Panc1 (cell line): Measurements from ENCODE around the gene FMNL3. TPM values are rescaled to one million over a fixed set of nuclear protein-coding genes. Genes with fewer than 3 reads are reported as not detected.
A peak's percentile ranks its signal among the peaks of the same experiment; 100 is the strongest.

Experiments used
- ATAC-seq: fragments of 200-7000 bp; cut with Tn5 transposase; 2 replicates; pipeline ENCODE4 v1.9.1; 2020; ENCODE audit warnings: mild to moderate bottlenecking, moderate library complexity
- BruUV-seq: library from RNA; stranded (reverse); fragments of 400-500 nt; replicated peaks from 2 replicates; lab custom pipeline; 2021; lab: Mats Ljungman, UMichigan
- CTCF ChIA-PET: fragments of 300-600 bp; sonication (Branson Sonifier 250); formaldehyde crosslinking; loops from one replicate; lab custom pipeline; 2022; ENCODE audit warnings: antibody characterized with exemption; lab: Charles Lee
- POLR2A ChIA-PET: fragments of 300-600 bp; sonication (Branson Sonifier 250); formaldehyde crosslinking; loops from one replicate; lab custom pipeline; 2022; ENCODE audit warnings: antibody characterized with exemption; lab: Charles Lee
- DNase-seq: peaks from one replicate; pipeline ENCODE4 v3.0.0-alpha.2; 2010; ENCODE audit warnings: low read depth, low spot score
- H3K27ac ChIP-seq: 2 replicates; pipeline ENCODE4 v1.5.1; 2011; ENCODE audit warnings: mild to moderate bottlenecking, low read length, inconsistent platforms
- H3K27me3 ChIP-seq: fragments of 200-500 bp; sonication (Bioruptor generic); 2 replicates; pipeline ENCODE4 v1.6.0; 2014; ENCODE audit warnings: low read length, inconsistent platforms; ENCODE audit not compliant: control insufficient read depth, insufficient read depth
- H3K36me3 ChIP-seq: fragments of 200-500 bp; sonication (Bioruptor generic); 2 replicates; pipeline ENCODE4 v1.5.1; 2014; ENCODE audit warnings: inconsistent platforms, mild to moderate bottlenecking, low read length, moderate library complexity; ENCODE audit not compliant: control insufficient read depth, insufficient read depth
- H3K4me1 ChIP-seq: 2 replicates; pipeline ENCODE4 v1.5.1; 2011; ENCODE audit warnings: inconsistent platforms, mild to moderate bottlenecking, low read length, moderate library complexity; ENCODE audit not compliant: control insufficient read depth, insufficient read depth
- H3K4me3 ChIP-seq, 2 experiments: 2 replicates each; pipeline ENCODE4 v1.5.1; 2011 to 2012; ENCODE audit warnings: low read depth in 2 of 2, low read length in 2 of 2, mild to moderate bottlenecking in 2 of 2, inconsistent platforms in 1 of 2, moderate library complexity in 1 of 2
- H3K9me3 ChIP-seq: fragments of 200-500 bp; sonication (Bioruptor generic); 2 replicates; pipeline ENCODE4 v1.5.1; 2014; ENCODE audit warnings: low read depth, mild to moderate bottlenecking, inconsistent platforms, low read length, moderate library complexity; ENCODE audit not compliant: control insufficient read depth, insufficient read depth
- POLR2AphosphoS5 ChIP-seq: IDR thresholded peaks from 2 replicates; pipeline ENCODE4 v1.6.1; 2012; ENCODE audit warnings: mild to moderate bottlenecking, low read depth, low read length, moderate library complexity
- SIN3A ChIP-seq: IDR thresholded peaks from 2 replicates; pipeline ENCODE4 v1.6.1; 2012; ENCODE audit warnings: low read depth, mild to moderate bottlenecking, low read length, moderate library complexity, borderline replicate concordance; ENCODE audit not compliant: insufficient read depth
- TCF7L2 ChIP-seq: IDR thresholded peaks from 2 replicates; pipeline ENCODE4 v1.6.1; 2011; ENCODE audit warnings: mild to moderate bottlenecking, low read depth, low read length, inconsistent platforms
- in situ Hi-C: cut with HindIII; loops from 2 replicates; pipeline ENCODE4 v1.10.0; 2016; ENCODE audit warnings: low sequenced_read_pairs, low pct_unique_long_range_greater_than_20kb
- intact Hi-C: fragments of 100-400 bp; cut with micrococcal nuclease; formaldehyde crosslinking; loops from one replicate; pipeline ENCODE4 v1.10.0; 2022; ENCODE audit not compliant: unreplicated experiment
- total RNA-seq: library from RNA; stranded (reverse); gene quantifications from one replicate; pipeline ENCODE4 v1.2.1, GENCODE V29; 2021; ENCODE audit not compliant: unreplicated experiment
- TF ChIP-seq, protein P1 (sequence below): fragments of 450-650 bp; IDR thresholded peaks from 2 replicates; pipeline ENCODE4 v1.5.1; 2017; ENCODE audit warnings: mild to moderate bottlenecking
- TF ChIP-seq, protein P2 (sequence below), 2 experiments: IDR thresholded peaks; 2 replicates each; pipeline ENCODE4 v1.6.1; 2011 to 2012; ENCODE audit warnings: low read depth in 2 of 2, control low read depth in 1 of 2, low read length in 1 of 2, mild to moderate bottlenecking in 1 of 2, moderate library complexity in 1 of 2; ENCODE audit not compliant: insufficient read depth in 1 of 2

FMNL3 gene
- total RNA-seq, 1 experiment from 2014 or later: 25.7 TPM

DNA sequence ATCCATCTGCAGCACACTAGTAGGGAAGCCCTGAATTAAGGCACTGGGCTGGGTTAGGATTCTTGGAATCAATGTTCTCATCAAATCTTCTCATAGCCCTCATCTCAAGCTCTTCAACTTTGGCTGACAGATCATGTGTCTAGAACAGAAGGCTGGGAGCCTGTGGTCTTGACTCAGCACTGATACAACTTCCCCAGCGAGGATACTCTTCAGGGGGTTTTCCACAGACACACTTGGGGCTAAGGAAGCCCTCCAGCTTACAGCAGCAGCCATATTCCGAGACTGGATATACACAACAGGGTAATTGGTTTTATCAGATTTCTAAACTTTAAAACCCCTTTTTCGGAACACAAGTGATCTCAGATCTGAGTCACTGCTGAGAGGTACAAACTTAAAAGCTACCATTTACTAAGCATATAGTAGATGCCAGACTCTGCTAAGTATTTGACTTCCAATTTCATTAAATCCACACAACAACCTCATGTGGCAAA lies 3.5 kb downstream of the FMNL3 start:
- Histone ChIP-seq H3K36me3 (no peaks in the 10 kb centered on the region), H3K4me3 (no peak overlapping the region), H3K9me3 (no peaks in the 10 kb centered on the region), H3K27ac (no peak overlapping the region), H3K27me3 (no peaks in the 10 kb centered on the region), H3K4me1 (peaks cover 16% of the 10 kb centered on the region)
- in situ Hi-C loops: no loop called here
- no peak for TF ChIP-seq POLR2AphosphoS5
- no peak for TF ChIP-seq TCF7L2
- no peak for TF ChIP-seq SIN3A
- TF ChIP-seq, protein P1, sequence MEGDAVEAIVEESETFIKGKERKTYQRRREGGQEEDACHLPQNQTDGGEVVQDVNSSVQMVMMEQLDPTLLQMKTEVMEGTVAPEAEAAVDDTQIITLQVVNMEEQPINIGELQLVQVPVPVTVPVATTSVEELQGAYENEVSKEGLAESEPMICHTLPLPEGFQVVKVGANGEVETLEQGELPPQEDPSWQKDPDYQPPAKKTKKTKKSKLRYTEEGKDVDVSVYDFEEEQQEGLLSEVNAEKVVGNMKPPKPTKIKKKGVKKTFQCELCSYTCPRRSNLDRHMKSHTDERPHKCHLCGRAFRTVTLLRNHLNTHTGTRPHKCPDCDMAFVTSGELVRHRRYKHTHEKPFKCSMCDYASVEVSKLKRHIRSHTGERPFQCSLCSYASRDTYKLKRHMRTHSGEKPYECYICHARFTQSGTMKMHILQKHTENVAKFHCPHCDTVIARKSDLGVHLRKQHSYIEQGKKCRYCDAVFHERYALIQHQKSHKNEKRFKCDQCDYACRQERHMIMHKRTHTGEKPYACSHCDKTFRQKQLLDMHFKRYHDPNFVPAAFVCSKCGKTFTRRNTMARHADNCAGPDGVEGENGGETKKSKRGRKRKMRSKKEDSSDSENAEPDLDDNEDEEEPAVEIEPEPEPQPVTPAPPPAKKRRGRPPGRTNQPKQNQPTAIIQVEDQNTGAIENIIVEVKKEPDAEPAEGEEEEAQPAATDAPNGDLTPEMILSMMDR: no peak
- TF ChIP-seq, protein P2, sequence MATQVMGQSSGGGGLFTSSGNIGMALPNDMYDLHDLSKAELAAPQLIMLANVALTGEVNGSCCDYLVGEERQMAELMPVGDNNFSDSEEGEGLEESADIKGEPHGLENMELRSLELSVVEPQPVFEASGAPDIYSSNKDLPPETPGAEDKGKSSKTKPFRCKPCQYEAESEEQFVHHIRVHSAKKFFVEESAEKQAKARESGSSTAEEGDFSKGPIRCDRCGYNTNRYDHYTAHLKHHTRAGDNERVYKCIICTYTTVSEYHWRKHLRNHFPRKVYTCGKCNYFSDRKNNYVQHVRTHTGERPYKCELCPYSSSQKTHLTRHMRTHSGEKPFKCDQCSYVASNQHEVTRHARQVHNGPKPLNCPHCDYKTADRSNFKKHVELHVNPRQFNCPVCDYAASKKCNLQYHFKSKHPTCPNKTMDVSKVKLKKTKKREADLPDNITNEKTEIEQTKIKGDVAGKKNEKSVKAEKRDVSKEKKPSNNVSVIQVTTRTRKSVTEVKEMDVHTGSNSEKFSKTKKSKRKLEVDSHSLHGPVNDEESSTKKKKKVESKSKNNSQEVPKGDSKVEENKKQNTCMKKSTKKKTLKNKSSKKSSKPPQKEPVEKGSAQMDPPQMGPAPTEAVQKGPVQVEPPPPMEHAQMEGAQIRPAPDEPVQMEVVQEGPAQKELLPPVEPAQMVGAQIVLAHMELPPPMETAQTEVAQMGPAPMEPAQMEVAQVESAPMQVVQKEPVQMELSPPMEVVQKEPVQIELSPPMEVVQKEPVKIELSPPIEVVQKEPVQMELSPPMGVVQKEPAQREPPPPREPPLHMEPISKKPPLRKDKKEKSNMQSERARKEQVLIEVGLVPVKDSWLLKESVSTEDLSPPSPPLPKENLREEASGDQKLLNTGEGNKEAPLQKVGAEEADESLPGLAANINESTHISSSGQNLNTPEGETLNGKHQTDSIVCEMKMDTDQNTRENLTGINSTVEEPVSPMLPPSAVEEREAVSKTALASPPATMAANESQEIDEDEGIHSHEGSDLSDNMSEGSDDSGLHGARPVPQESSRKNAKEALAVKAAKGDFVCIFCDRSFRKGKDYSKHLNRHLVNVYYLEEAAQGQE (IDR thresholded peaks at IDR 0.05; ENCODE audit: insufficient read depth in 1 of 2, low read depth in 2 of 2, low read length in 1 of 2): no peak
- no TSS peak for BruUV-seq
- DNase-seq (no peak), ATAC-seq (no peak)
- intact Hi-C loops: no loop called here
- ChIA-PET POLR2A (interaction anchor here (0.6 kb wide), 1 partner anchor 11 kb away, joined by 4 read pairs; no protein-coding TSS in a partner anchor), CTCF (interaction anchor here (1.2 kb wide), 1 partner anchor 38 kb away, joined by 3 read pairs; the partner anchor contains the start of gene TMBIM6)

DNA sequence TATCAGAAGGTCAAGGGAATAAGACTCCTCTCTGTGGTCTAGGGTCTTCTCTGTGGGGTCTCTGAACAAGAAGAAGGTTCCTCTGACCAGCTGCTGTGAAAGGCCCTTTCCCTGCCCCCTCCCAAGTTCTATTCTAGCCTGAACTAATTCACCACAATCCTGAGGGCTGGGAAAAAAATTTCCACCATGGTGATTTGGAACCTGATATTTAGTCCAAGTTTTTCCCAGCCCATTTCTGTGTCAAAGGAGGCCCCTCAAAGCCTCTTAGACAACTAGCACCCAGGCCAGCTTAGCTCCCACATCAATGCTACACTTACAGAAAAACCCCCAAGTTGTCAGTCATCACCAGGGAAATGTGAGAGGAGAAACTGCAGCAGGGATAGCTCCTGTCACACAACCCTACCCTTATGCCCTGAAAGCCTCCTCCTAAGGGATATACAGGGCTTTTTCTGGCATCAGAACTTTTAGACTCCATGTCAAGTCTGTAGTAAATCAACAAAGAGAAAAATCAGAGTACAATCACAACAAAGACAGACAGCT lies 4.5 kb downstream of the FMNL3 start:
- no peak for TF ChIP-seq POLR2AphosphoS5
- TF ChIP-seq, protein P1: no peak
- TF ChIP-seq SIN3A: no peak
- no peak for TF ChIP-seq TCF7L2
- TF ChIP-seq, protein P2 (IDR thresholded peaks at IDR 0.05; ENCODE audit: insufficient read depth in 1 of 2, low read depth in 2 of 2, low read length in 1 of 2): no peak
- Histone ChIP-seq H3K27ac (peak overlapping the region; percentile 15; the same call in 1 of the 2 replicates), H3K4me3 (no peak overlapping the region), H3K4me1 (peaks cover 16% of the 10 kb centered on the region), H3K27me3 (no peaks in the 10 kb centered on the region), H3K36me3 (no peaks in the 10 kb centered on the region), H3K9me3 (no peaks in the 10 kb centered on the region)
- CTCF ChIA-PET: interaction anchor here (0.7 kb wide), 1 partner anchor 58 kb away, joined by 8 read pairs; no protein-coding TSS in a partner anchor
- POLR2A ChIA-PET: interaction anchor here (0.5 to 0.6 kb wide), 2 partner anchors 39 to 207 kb away, joined by 3 read pairs; partner anchors contain the start of gene TMBIM6
- DNase-seq: no peak
- ATAC-seq: no peak
- no TSS peak for BruUV-seq
- intact Hi-C loops: no loop called here
- in situ Hi-C loops: no loop called here
